Measurements from ENCODE around the gene ATP1A4.

Gene ATP1A4

GRCh38 chr1:160128636-160129035 lies 22.8 kb upstream of the ATP1A4 start:
- TF ChIP-seq BACH2 (CRISPR knock-in tag; IDR thresholded peaks at IDR 0.05; ENCODE audit: borderline replicate concordance) (no peak), CSRNP3 (CRISPR knock-in tag; IDR thresholded peaks at IDR 0.05) (no peak), TCF4 (CRISPR knock-in tag; IDR thresholded peaks at IDR 0.05; ENCODE audit: borderline replicate concordance) (no peak), SNAI2 (CRISPR knock-in tag; IDR thresholded peaks at IDR 0.05) (no peak), ZC3H10 (CRISPR knock-in tag; IDR thresholded peaks at IDR 0.05) (no peak), ZFP30 (CRISPR knock-in tag; IDR thresholded peaks at IDR 0.05) (no peak), TSHZ2 (CRISPR knock-in tag; IDR thresholded peaks at IDR 0.05) (no peak), ZNF8 (CRISPR knock-in tag; IDR thresholded peaks at IDR 0.05) (no peak)
- no peak for ATAC-seq

GRCh38 chr1:160129046-160129445 lies 22.4 kb upstream of the ATP1A4 start:
- TF ChIP-seq ISL1 (CRISPR knock-in tag; IDR thresholded peaks at IDR 0.05) (no peak), RARB (CRISPR knock-in tag; IDR thresholded peaks at IDR 0.05) (no peak), PPARA (CRISPR knock-in tag; IDR thresholded peaks at IDR 0.05; ENCODE audit: borderline replicate concordance) (no peak)
- ATAC-seq: no peak

GRCh38 chr1:160129558-160129957 lies 21.8 kb upstream of the ATP1A4 start:
- TF ChIP-seq OSR1 (CRISPR knock-in tag; IDR thresholded peaks at IDR 0.05) (no peak), CSDC2 (CRISPR knock-in tag; IDR thresholded peaks at IDR 0.05) (no peak)
- ATAC-seq: no peak

- TF ChIP-seq BACH2 (CRISPR knock-in tag; IDR thresholded peaks at IDR 0.05; ENCODE audit: borderline replicate concordance): no peak
- TF ChIP-seq OSR1 (CRISPR knock-in tag; IDR thresholded peaks at IDR 0.05): no peak
- TF ChIP-seq GLIS3 (CRISPR knock-in tag; IDR thresholded peaks at IDR 0.05): no peak
- no peak for TF ChIP-seq TCF4 (CRISPR knock-in tag; IDR thresholded peaks at IDR 0.05; ENCODE audit: borderline replicate concordance)
- no peak for TF ChIP-seq SNAI2 (CRISPR knock-in tag; IDR thresholded peaks at IDR 0.05)
- no peak for TF ChIP-seq TOX (CRISPR knock-in tag; IDR thresholded peaks at IDR 0.05; ENCODE audit: borderline replicate concordance)
- no peak for TF ChIP-seq POU6F1 (CRISPR knock-in tag; IDR thresholded peaks at IDR 0.05; ENCODE audit: borderline replicate concordance, low read depth)
- TF ChIP-seq PATZ1 (CRISPR knock-in tag; IDR thresholded peaks at IDR 0.05; ENCODE audit: borderline replicate concordance): no peak
- no peak for TF ChIP-seq ZNF70 (CRISPR knock-in tag; IDR thresholded peaks at IDR 0.05)
- no peak for TF ChIP-seq ZFP3 (CRISPR knock-in tag; IDR thresholded peaks at IDR 0.05)
- no peak for TF ChIP-seq CREB5 (CRISPR knock-in tag; IDR thresholded peaks at IDR 0.05; ENCODE audit: low read depth)
- TF ChIP-seq ZFP30 (CRISPR knock-in tag; IDR thresholded peaks at IDR 0.05): no peak
- no peak for TF ChIP-seq CSDC2 (CRISPR knock-in tag; IDR thresholded peaks at IDR 0.05)
- no peak for TF ChIP-seq PPARA (CRISPR knock-in tag; IDR thresholded peaks at IDR 0.05; ENCODE audit: borderline replicate concordance)
- ATAC-seq: no peak
Observed at GRCh38 chr1:160129966-160130365, 21.4 kb upstream of the ATP1A4 start.

Data from SK-N-SH treated with all-trans-retinoic acid at 6 μM for 48 hours (cell line).